NOMO-1 treated with DMSO at 0.1 percent for 48 hours (cell line): ENCODE results near the gene PGS1.
"Not testable (repeated sequence)": the region's sequence is repeated elsewhere in the genome, so short reads cannot be mapped to it uniquely, and the experiment has no call there.

Experiments used
- DNase-seq: peaks from one replicate; lab custom pipeline; 2025; ENCODE audit not compliant: unreplicated experiment; lab: John Stamatoyannopoulos, UW

PGS1 gene, protein sequence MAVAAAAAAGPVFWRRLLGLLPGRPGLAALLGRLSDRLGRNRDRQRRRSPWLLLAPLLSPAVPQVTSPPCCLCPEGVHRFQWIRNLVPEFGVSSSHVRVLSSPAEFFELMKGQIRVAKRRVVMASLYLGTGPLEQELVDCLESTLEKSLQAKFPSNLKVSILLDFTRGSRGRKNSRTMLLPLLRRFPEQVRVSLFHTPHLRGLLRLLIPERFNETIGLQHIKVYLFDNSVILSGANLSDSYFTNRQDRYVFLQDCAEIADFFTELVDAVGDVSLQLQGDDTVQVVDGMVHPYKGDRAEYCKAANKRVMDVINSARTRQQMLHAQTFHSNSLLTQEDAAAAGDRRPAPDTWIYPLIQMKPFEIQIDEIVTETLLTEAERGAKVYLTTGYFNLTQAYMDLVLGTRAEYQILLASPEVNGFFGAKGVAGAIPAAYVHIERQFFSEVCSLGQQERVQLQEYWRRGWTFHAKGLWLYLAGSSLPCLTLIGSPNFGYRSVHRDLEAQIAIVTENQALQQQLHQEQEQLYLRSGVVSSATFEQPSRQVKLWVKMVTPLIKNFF

DNA sequence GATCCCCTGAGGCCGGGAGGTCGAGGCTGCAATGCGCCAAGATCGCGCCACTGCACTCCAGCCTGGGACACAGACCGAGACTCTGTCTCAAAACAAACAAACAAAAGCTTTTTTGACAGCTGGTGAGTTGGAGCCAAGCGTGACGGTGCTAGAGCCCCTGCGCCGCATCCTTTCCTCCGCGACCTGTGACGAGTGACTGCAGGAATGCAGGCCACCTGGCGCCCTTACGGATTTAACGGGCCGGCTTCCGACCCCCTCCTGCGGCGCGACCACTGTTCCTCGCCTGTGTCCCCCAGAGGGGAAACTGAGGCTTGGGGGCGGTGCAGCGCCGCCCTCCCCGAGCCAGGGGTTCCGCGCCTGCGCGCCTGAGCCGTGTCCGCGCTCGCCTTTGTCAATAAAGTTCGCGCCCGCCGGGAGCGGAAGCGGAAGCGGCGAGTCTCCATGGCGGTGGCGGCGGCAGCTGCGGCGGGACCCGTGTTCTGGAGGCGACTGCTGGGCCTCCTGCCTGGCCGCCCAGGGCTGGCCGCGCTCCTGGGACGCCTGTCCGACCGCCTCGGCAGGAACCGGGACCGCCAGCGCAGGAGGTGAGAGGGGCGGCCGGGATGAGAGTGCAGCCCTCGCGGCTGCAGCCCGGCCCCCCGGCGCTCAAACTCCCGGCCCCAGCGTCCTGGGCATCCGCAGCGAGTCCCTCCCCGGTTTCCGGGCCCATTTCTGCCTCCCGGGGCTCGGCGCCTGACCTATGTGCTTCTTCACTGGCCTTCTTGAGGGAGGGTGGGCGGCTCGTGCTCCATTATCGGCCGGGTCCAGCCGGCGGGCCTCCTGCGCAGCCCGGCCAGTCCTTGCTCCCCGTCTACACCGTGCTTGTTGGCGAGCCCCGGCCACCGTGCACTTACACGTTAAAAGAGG lies at the start of gene PGS1:
TSS of gene PGS1 (plus strand) at position 425 of the 906 bp plus-strand sequence. CDS start at position 442, 17 bp downstream.
- peak; percentile 57 for DNase-seq

DNA sequence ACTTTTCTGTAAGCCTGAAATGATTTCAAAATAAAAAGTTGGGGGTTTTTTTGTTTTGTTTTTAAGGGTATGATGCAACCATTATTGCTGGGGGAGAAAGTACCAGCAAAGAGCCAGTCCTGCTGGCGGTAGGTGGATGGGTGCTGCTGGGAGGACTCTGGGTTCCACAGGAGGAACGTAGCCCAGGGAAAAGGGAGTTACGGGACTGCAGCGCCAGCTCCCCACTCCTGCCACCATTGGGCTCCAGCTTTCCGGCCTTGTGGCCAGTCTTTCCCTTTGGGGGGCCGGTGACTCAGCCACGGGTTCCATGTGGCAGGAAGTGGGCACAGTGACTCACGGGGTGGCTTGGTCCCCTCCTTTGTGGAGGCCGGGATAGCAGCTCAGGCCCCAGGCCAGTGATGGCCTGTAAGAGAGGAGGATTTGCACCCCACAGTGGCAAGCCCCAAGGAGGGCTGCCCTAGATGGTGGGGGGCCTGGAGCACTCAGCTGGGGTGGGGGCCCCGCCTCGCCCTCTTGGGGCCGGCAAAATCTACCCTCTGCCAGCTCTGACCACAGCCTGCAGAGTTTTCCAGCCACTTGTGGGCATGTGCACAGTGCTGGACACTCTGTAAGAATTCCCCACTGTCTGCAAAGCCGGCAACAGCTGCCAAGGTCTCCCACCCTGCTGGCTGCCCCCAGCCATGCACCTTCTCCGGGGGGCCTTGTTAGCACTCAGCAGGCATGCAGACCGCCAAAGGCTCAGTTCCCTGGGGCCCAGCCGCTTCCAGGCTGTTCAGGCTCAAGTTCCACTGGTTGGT lies 49.0 kb upstream of the PGS1 start:
- DNase-seq, result peak; percentile 58

DNA sequence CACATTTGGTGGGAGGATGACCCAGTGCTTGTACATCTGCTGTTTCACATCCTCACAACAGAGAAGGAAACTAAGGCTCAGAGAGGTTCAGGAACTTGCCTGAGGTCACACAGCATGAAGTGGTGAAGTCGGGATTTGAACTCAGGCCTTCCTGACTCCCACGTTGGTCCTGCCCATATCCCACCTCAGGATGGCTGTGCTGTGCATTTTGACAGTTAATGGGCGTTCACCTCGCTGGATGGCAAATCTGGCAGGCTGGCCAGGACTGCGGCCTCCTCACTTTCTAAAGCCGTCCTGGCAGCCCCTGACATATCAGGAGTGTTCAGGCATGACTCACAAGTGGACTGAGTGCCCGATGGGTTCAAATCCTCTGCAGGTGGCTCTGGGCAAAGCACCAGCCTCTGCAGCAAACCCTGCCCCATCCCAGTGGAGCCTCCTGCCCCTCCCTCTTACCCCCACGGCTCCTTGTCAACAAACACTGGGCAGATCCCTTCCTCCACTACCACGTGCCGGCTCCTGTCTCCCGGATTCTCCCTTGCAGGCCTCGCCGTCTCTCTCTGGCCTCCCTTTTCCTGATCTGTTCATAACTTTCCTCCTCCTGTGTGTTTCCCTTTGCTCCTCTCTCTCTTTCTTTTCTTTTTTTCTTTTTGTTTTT lies 47.8 kb upstream of the PGS1 start:
- DNase-seq, result no peak

DNA sequence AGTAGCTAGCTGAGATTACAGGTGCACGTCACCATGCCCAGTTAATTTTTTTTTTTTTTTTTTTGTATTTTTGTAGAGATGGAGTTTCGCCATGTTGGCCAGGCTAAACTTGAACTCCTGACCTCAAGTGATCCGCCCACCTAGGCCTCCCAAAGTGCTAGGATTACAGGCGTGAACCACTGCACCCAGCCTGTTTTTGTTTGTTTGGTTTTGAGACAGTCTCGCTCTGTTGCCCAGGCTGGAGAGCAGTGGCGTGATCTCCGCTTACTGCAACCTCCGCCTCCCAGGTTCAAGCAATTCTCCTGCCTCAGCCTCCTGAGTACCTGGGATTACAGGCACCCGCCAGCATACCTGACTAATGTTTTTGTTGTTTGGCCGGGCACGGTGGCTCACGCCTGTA lies 47.1 kb upstream of the PGS1 start:
- not testable (repeated sequence) for DNase-seq

DNA sequence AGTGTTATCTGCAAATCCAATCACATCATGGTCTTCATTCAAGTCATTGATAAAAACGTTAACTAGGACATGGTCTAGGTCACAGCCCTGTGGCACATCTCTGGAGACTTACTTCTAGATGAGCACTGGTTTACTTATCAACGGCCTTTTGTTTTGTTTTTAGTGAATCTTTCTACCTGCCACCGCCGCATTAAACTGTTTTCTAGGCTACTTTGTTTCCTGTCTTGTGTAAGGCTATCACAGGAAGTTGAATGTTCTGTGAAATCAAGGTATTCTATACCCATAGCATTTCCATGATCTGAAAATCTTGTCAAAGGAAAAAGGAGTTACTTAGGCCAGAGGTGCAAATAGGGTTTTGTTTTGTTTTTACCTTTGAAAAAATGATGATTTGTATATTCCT lies 45.5 kb upstream of the PGS1 start:
- no peak for DNase-seq

DNA sequence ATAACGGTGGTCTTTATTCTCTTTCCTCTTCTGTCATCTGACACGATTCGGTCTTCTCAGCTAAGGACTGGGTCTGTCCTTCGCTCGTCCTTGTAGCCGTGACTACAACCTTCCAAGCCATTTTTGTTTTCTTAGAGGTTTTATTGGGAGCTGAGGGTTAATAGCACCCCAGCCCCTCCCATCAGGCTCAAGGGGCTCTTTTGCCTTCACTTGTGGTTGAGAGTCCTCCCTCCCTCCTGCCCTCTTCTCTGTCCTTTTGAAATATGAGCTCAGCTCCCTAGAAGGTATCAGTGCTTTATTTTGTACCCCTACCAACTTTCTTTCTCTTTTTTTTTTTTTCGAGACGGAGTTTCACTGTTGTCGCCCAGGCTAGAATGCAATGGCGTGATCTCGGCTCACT lies 43.2 kb upstream of the PGS1 start:
- no peak for DNase-seq

DNA sequence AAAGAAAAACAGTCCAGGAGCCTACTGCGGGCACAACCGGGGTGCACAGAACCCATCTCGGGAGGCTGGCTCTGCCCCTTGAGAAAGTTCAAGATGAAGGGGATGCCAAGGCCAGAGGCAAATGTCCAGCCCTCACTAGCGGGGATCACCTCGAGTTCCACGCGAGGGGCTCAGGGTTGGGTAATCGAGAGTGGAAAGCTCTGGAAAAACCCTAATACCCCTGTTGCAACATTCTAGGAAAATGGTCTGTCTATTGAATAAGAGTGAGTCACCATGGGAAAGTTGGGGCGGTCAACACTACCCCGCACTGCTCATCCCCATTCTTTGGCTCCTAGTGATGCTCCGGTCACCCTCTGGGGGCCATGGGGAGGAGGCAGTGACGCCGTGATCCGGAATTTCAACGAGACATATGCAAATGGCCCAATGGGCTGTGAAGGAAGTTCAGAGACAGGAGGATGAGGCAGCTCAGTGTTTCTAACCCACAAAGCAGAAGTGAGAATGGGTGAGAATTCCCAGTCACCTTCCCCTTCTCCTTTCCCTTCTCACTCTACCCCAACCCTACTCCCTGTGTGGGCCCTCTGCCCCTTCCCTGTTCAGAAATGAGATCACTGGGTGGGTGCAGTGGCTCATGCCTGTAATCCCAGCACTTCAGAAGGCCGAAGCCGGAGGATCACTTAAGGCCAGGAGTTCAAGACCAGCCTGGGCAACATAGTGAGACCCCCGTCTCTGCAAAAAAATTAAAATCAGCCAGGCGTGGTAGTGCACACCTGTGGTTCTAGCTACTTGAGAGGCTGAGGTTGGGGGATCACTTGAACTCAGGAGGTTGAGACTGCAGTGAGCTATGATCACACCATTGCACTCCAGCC lies 41.0 kb upstream of the PGS1 start:
- peak; percentile 74 for DNase-seq

DNA sequence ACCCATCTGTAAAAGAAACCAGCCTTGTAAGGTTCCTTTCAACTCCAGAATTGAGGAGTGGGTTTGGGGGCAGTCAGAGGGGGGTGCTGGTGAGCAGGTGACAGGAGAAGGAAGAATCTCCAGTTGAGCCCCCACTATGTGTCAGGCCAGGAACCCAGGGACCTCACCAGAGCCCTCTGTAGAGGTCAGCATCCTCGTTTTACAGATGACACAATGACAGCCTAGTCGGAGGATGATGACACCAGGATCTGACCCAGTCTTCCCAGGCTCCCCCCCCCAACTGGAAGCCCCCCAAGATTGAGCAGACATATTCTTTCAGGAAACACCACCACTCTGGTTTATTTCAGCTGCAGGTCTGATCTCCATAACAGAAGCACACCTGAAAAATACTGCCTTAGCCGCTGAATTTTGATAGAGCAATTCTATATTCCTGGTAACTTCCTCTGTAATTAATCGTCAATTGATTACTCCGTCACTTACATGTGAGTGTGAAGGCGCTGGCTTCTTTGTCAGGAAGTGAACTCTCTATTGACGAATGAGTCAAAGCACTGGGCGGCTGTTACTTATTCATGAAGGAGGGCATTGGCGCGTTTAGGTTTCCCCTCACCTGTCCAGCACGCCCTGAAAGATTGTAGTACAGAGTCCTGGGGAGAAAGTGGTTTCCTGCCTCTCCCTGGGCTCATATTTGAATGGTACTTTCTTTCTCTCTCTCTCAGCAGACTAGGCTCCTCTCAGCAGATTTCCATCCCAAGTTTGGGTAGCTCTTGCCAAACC lies 39.8 kb upstream of the PGS1 start:
- no peak for DNase-seq

DNA sequence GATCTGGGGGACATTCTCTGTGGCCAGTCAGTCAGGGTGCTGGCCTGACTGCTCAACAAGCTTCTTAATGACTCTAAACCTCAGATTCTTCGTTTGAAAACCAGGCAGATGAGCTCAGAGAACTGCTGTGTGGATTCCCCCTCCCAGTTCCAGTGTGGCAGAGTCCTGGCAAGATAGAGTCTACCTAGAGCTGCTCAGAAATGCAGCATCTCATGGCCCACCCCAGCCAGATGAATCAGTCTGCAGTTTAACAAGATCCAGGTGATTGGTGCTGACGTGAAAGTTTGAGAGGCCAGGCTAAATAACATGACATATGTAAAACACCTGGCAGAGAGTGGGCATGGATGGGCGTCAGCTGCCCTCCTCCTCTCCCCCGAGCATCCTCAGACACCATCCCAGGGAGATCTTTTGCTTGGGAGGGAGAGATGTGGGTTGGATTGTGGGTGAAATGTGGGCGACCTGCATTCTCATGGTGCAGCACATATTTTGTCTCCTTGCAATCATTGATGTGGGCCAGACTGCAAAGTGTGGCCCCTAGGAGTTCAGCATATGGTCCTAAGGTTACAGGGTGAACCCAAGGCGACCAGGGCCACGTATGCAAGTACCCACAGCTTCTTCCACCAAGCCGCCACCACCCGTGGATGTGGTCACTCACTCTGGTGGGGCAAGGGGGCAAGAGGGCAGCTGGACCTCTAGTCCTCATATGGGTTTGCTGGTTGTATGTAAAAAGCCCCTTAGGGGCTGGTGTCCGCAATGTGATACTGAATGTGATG lies 38.1 kb upstream of the PGS1 start:
- no peak for DNase-seq

DNA sequence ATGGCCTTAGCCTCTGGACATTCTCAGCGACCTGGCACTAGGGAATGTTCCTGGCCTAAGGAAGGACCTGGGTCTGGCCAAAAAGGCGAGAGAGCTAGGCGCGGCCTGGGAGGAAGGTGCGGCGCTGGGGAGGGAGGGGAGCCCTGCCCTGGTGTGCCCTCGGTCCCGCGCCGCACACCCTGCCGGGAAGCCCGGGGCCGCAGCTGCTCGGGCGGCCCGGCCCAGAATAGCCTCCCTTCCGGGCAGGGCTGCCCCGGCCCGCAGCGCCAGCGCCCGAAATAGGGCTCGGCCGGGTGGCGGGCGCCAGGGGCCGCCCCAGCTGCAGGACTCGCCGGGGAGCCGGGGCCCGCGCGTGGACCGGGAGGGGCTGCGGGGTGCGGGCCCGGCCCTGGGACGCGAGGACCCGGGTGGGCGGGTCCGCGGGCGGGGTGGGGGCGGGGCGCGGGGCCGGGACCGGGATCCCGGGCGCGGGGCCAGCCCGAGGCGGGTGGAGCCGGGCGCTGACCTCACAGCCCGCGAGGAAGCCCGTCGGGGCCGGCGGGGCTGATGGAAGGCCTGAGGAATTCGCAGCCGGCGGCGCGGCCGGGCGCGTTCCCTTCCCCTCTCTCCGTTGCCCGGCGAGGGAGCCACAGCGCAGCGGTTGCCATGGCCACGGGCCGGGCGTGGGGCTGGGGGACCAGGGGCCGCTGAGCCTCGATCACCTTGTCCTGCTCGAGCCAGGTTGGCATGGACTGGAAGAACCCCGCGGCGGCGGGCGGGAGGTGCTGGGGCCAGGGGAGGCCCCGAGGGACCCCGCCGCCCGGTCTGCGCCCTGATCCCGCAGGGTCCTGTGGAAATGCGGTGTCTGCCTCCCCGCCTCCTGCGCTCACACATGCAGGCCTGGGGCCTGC lies 36.6 kb upstream of the PGS1 start:
- DNase-seq, result no peak

DNA sequence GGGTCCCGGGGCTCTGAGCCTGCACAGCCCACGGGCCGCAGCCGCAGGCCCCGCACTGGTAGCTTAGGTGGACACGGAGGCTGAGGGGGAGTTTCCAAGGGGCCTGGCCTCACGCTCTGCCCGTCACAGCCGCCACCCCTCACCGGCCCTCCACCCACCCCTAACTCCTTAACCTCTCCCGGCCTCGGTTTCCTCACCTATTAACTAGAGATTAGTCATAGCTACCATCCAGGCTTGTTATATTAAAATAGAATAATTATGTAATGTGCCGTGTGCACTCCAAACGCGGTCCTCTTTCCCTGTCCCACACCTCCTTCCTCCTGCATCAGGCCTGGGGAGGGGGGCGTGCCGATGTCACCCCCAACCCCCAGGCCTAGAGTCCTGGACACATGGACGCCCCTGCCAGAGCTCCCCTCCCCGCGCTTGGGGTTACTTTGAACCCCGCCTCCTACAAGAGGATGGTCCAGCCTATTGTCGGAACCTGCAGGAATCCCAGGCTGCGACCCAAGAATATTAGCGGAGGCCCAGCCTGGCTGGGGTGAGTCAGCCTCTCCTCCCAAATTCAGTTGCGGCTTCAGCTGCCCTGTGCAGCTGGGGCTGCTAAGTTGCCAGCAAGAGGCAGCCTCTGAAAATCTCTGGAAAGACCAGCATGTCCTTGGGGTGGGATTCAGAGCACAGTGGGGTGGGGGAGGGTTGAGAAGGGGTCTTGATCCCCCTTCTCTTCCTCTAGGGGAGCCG lies 35.8 kb upstream of the PGS1 start:
- no peak for DNase-seq

DNA sequence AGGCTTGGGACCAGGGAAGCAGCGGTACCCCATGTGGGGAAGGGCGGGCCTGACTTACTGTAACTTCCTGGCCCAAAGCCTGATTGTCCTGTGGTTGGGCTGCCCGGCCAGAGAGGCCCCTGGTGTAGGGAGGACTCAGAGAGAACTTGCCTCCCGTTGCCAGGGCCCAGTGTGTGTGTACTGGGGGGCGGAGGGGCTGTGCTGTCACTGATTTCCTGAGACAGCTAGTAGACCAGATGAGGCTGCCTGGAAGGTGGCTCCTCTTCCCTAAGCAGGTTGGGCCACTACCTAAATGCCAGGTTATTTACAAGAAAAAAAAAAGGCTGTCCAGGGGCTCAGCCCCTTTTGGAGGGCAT lies 35.3 kb upstream of the PGS1 start:
- peak; percentile 25 for DNase-seq

DNA sequence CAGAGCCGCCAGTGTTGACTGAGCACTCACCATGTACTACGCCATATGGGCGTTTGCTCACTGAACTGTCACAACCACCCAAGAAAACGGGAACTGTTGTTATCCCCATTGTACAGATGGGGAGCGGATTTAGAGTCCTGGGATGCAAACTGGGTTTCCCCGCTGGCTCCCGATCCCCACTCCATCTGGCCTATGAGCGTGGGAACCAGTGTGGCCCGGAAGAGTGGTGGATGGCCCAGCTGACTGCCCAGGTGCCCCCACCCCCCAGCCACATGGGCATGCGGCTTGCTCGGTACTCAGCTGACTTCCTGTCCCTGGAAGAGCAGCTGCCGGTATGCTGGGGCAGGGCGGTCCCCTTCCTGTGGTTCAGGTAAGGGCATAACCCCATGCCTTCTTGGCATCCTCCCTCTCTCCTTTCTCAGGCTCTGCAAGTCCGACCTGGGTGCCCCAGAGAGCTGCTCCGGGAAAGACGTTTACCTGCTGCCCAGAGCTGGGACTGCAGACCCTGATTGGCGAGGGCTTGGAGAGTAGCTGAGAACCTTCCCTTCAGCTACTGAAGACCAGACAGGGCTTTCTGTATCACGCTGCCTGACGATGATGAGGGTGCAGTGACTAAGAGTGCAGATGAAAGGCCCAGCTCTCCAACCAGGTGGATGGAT lies 34.8 kb upstream of the PGS1 start:
- DNase-seq, result no peak

DNA sequence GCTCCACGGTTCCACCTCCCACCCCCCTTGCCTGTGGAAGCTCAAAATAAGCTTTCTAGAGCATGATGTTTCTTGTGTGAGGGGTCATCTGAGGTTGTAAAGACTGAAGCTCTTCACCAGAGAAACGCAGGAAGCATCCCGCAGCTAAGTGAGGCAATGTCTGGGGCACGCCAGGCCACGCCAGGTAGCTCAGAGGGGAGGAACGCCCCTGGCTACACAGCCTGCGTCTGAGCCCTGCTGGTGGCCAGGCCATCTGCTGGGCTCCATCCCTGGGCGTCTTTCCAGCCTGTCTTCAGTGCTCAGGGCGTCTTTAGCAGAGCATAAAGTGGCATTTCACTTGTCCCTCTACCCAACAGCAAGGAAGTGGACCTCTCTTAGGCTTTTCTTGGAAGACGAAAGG lies 33.8 kb upstream of the PGS1 start:
- DNase-seq, result no peak

DNA sequence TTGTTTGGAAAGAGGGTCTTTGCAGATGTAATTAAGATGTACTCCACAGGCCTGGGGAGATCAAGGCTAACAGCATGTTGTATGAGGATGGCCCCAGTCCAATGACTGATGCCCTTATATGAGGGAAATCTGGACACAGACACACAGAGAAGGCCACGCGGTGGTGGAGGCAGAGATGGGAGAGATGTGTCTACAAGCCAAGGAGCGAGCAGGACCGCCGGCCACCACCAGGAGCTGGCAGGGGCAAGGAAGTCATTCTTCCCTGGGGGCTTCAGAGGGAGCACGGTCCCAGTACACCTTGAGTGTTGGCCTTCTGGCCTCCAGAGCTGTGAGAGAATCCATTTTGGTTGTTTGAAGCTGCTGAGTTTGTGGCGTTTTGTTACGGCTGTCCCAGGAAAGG lies 33.3 kb upstream of the PGS1 start:
- no peak for DNase-seq
